Activated naive CD8-positive, alpha-beta T cell treated with anti-CD3 and anti-CD28 coated beads, Interleukin-2, amount 50 U/mL, for 24 hours (primary cell): ENCODE data around the gene C22orf31.
"Not testable (repeated sequence)": the region's sequence is repeated elsewhere in the genome, so short reads cannot be mapped to it uniquely, and the experiment has no call there.

Source experiments
- ATAC-seq: fragments of 150-1000 bp; cut with Tn5 transposase; one replicate; pipeline ENCODE4 v1.10.0; 2021
- DNase-seq: peaks from one replicate; pipeline ENCODE4 v3.0.0; 2021
- H3K27ac Mint-ChIP-seq: one replicate; pipeline ENCODE4 v1.8.0; 2021; ENCODE audit warnings: mild to moderate bottlenecking, mixed read lengths
- H3K27me3 Mint-ChIP-seq: one replicate; pipeline ENCODE4 v1.8.0; 2021; ENCODE audit warnings: mixed read lengths
- H3K36me3 Mint-ChIP-seq: one replicate; pipeline ENCODE4 v1.8.0; 2021; ENCODE audit warnings: low read depth, mixed read lengths
- H3K4me1 Mint-ChIP-seq: one replicate; pipeline ENCODE4 v1.8.0; 2021; ENCODE audit warnings: mixed read lengths
- H3K4me3 Mint-ChIP-seq: one replicate; pipeline ENCODE4 v1.8.0; 2021; ENCODE audit warnings: mild to moderate bottlenecking, moderate library complexity, mixed read lengths
- H3K9me3 Mint-ChIP-seq: one replicate; pipeline ENCODE4 v1.8.0; 2021; ENCODE audit warnings: mixed read lengths

The C22orf31 gene

DNA sequence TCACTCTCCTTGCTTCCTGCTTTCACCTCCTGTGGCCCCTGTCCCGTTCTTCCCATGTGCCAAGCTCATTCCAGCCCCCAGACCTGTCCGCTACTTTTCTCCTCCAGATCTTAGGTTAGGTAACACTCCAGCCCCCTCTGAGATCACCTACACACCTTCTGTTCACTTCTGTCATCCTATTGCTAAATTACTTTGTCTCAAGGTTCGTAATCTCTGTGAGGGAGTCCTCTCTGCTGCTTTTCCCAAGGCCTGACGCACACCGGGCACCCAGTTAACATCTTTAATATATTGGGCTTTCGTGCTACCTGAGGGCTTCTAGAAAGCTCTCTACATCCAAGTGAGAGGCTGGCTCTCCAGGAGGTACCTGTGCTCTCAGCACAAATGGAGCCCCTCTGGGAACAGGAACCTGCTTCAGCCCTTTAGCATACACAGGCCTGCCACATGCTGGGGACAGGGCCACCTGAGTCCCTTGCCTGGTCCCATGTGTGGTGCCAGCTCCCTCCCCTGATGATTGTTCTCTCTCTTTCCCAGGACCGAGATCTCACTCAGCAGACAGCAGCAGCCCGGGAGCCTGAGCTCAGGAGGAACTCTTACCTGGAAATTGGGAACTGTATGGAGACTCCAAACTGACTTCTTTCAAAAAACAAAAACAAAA lies 8.5 kb downstream of the C22orf31 start:
- H3K27me3 Mint-ChIP-seq = peaks cover 6% of the 10 kb centered on the region
- H3K27ac Mint-ChIP-seq = no peak overlapping the region
- DNase-seq (no peak), ATAC-seq (no peak)
- H3K4me1 Mint-ChIP-seq = no peaks in the 10 kb centered on the region
- H3K36me3 Mint-ChIP-seq = no peaks in the 10 kb centered on the region
- H3K4me3 Mint-ChIP-seq = no peak overlapping the region
- no peaks in the 10 kb centered on the region for H3K9me3 Mint-ChIP-seq

DNA sequence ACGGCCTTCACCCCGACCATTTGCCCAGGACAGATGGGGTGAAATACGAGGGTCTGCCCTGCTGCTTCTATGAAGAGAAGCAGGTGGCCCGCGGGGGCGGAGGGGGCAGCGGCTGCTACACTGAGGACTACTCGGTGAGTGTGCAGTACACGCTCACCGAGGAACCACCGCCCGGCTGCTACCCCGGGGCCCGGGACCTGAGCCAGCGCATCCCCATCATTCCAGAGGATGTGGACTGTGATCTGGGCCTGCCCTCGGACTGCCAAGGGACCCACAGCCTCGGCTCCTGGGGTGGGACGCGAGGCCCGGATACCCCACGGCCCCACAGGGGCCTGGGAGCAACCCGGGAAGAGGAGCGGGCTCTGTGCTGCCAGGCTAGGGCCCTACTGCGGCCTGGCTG lies 11.2 kb downstream of the C22orf31 start:
- no peak for ATAC-seq

GRCh38 chr22:29049655-29050263 lies 11.9 kb downstream of the C22orf31 start:
- Mint-ChIP-seq H3K4me3 (no peak overlapping the region), H3K27ac (no peak overlapping the region), H3K27me3 (peaks cover 1% of the 10 kb centered on the region), H3K9me3 (no peaks in the 10 kb centered on the region), H3K4me1 (no peaks in the 10 kb centered on the region), H3K36me3 (no peaks in the 10 kb centered on the region)
- DNase-seq = no peak
- no peak for ATAC-seq

More for the DNA sequence above, 11.2 kb downstream of the C22orf31 start:
- peaks cover 3% of the 10 kb centered on the region for H3K27me3 Mint-ChIP-seq
- no peaks in the 10 kb centered on the region for H3K4me1 Mint-ChIP-seq
- H3K36me3 Mint-ChIP-seq = no peaks in the 10 kb centered on the region
- no peak overlapping the region for H3K27ac Mint-ChIP-seq
- DNase-seq = no peak
- H3K9me3 Mint-ChIP-seq = no peaks in the 10 kb centered on the region
- no peak overlapping the region for H3K4me3 Mint-ChIP-seq

GRCh38 chr22:29048822-29049654 lies 12.6 kb downstream of the C22orf31 start:
- ATAC-seq (no peak), DNase-seq (no peak)
- H3K4me1 Mint-ChIP-seq = no peaks in the 10 kb centered on the region
- H3K27ac Mint-ChIP-seq = no peak overlapping the region
- no peaks in the 10 kb centered on the region for H3K27me3 Mint-ChIP-seq
- no peak overlapping the region for H3K4me3 Mint-ChIP-seq
- H3K9me3 Mint-ChIP-seq = no peaks in the 10 kb centered on the region
- H3K36me3 Mint-ChIP-seq = no peaks in the 10 kb centered on the region

DNA sequence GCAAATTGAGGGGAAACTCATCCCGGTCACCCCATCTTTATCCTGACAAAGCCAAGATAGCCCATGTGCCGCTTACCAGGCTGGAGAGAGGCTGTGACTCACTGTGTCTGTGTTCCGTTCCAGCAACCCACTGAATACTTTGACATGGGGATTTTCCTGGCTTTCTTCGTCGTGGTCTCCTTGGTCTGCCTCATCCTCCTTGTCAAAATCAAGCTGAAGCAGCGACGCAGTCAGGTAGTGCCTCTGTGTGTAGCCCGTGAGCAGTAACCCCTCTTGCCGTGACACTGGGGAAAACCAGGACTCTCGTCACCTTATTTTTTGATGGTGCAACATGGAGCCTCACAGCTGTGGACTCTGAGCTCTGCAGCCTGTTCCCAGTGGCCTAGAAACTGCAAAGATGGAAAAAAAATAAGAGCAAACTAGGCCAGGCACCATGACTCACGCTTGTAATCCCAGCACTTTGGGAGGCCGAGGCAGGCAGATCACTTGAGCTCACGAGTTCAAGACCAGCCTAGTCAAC lies 16.9 kb downstream of the C22orf31 start:
- Mint-ChIP-seq H3K4me1 (no peaks in the 10 kb centered on the region), H3K27ac (no peak overlapping the region), H3K9me3 (no peaks in the 10 kb centered on the region), H3K4me3 (no peak overlapping the region), H3K27me3 (peaks cover 3% of the 10 kb centered on the region), H3K36me3 (no peaks in the 10 kb centered on the region)
- DNase-seq = no peak
- ATAC-seq = no peak

- no peaks in the 10 kb centered on the region for H3K9me3 Mint-ChIP-seq
- no peaks in the 10 kb centered on the region for H3K36me3 Mint-ChIP-seq
- ATAC-seq (no peak), DNase-seq (no peak)
- no peak overlapping the region for H3K27ac Mint-ChIP-seq
- no peaks in the 10 kb centered on the region for H3K4me1 Mint-ChIP-seq
- peaks cover 3% of the 10 kb centered on the region for H3K27me3 Mint-ChIP-seq
- no peak overlapping the region for H3K4me3 Mint-ChIP-seq
Observed at GRCh38 chr22:29043906-29044575, 17.6 kb downstream of the C22orf31 start.

DNA sequence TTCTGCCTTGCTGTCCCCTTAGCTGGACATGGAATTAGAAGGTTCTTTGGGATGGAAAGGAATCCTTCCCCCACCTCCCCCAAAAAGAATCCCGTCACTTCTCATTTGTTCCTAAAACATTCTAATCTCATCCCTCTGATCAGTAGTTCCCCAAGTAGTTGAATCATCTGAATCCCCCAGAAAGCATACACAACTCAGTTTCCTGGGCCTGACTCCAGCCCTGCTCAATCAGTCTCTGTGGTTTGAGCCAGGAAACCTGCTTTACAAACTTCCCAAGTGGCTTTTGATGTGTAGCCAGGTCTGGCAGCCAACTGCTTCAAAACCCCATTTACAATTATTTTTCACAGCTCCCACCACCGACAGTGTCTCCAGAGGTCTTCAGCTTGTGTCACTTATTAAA lies 20.2 kb downstream of the C22orf31 start:
- Mint-ChIP-seq H3K4me3 (no peak overlapping the region), H3K27me3 (peaks cover 3% of the 10 kb centered on the region), H3K36me3 (no peaks in the 10 kb centered on the region), H3K9me3 (no peaks in the 10 kb centered on the region), H3K27ac (no peak overlapping the region), H3K4me1 (no peaks in the 10 kb centered on the region)
- DNase-seq (no peak), ATAC-seq (no peak)

DNA sequence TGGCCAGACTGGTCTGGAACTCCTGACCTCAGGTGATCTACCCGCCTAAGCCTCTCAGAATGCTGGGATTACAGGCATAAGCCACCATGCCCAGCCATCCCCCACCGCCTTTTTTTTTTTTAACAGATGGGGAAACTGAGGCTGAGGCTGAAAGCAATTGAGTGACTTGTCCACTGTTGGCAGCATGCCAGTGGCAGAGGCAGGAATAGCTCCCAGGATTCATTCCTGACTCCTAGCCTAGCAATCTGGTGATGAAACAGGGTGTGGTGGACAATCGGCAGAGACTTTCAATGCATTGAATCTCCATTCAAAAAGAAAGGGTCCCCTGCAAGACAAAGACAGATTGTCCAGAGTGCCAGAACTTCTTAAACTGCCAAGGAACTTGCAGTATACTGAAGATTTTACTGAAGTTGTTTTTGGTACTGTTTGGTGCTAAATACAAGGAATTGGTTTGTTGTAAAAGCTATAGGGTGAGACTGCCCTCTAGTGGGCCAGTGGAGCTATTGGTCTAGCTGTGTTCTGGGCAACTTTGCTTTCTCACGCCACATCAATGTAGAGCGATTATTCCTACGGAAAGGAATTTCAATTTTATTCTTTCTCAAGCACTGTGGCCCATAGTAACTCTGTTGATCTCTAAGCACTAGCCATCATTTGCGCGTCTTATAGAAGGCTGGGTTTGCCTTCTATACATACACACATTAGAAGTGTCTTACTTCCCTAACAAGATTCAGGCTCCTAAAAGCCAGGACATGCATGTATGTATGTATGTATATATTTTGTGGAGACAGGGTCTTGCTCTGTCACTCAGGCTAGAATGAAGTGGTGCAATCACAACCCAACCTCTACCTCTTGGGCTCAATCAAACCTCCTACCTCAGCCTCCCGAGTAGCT lies 21.0 kb downstream of the C22orf31 start:
- DNase-seq = peak; percentile 57
- no peaks in the 10 kb centered on the region for H3K4me1 Mint-ChIP-seq

DNA sequence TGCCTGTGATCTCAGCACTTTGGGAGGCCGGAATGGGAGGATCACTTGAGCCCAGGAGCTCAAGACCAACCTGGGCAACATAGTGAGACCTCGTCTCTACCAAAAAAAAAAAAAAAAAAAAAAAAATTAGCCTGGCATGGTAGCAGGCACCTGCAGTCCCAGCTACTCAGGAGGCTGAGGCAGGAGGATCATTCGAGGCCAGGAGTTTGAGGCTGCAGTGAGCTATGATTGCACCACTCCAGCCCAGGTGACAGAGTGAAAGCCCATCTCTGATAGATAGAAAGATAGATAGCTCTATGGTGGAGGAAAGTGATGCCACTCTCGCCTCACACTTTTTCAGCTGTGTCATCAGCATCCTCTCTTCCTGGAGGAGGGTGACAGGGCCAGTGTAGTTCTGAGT lies 21.9 kb downstream of the C22orf31 start:
- not testable (repeated sequence) for H3K9me3 Mint-ChIP-seq, H3K27ac Mint-ChIP-seq, H3K36me3 Mint-ChIP-seq, H3K4me1 Mint-ChIP-seq, H3K4me3 Mint-ChIP-seq, ATAC-seq, DNase-seq, H3K27me3 Mint-ChIP-seq

More for the DNA sequence above, 21.0 kb downstream of the C22orf31 start:
- ATAC-seq = peak; percentile 43
- Mint-ChIP-seq H3K9me3 (no peaks in the 10 kb centered on the region), H3K27me3 (peaks cover 3% of the 10 kb centered on the region), H3K4me3 (no peak overlapping the region), H3K36me3 (no peaks in the 10 kb centered on the region), H3K27ac (no peak overlapping the region)

GRCh38 chr22:29039148-29039547 lies 22.5 kb downstream of the C22orf31 start:
- Mint-ChIP-seq H3K9me3 (no peaks in the 10 kb centered on the region), H3K36me3 (no peaks in the 10 kb centered on the region), H3K27ac (no peak overlapping the region), H3K4me3 (no peak overlapping the region), H3K4me1 (no peaks in the 10 kb centered on the region), H3K27me3 (peaks cover 7% of the 10 kb centered on the region)
- ATAC-seq = no peak
- DNase-seq = no peak

GRCh38 chr22:29037340-29037932 lies 24.2 kb downstream of the C22orf31 start:
- H3K27ac Mint-ChIP-seq = no peak overlapping the region
- no peaks in the 10 kb centered on the region for H3K9me3 Mint-ChIP-seq
- ATAC-seq (no peak), DNase-seq (no peak)
- peaks cover 18% of the 10 kb centered on the region for H3K27me3 Mint-ChIP-seq
- H3K36me3 Mint-ChIP-seq = no peaks in the 10 kb centered on the region
- H3K4me1 Mint-ChIP-seq = no peaks in the 10 kb centered on the region
- no peak overlapping the region for H3K4me3 Mint-ChIP-seq

GRCh38 chr22:29032584-29032983 lies 29.0 kb downstream of the C22orf31 start:
- no peak for DNase-seq

GRCh38 chr22:29032014-29032475 lies 29.6 kb downstream of the C22orf31 start:
- no peak overlapping the region for H3K27ac Mint-ChIP-seq
- DNase-seq (no peak), ATAC-seq (no peak)
- H3K27me3 Mint-ChIP-seq = peaks cover 46% of the 10 kb centered on the region
- H3K4me1 Mint-ChIP-seq = peaks cover 14% of the 10 kb centered on the region
- H3K4me3 Mint-ChIP-seq = no peak overlapping the region
- H3K36me3 Mint-ChIP-seq = no peaks in the 10 kb centered on the region
- H3K9me3 Mint-ChIP-seq = no peaks in the 10 kb centered on the region

More at GRCh38 chr22:29032584-29032983, 29.0 kb downstream of the C22orf31 start:
- Mint-ChIP-seq H3K27me3 (peaks cover 46% of the 10 kb centered on the region), H3K36me3 (no peaks in the 10 kb centered on the region), H3K27ac (no peak overlapping the region), H3K4me3 (no peak overlapping the region), H3K4me1 (peaks cover 14% of the 10 kb centered on the region), H3K9me3 (no peaks in the 10 kb centered on the region)
- no peak for ATAC-seq
